Mucosa of rectum (tissue), 2 donors: Measurements from ENCODE around the gene UNC13D.
A peak's percentile ranks its signal among the peaks of the same experiment; 100 is the strongest.

Experiments
- H3K27ac ChIP-seq, 2 donors: one replicate each; pipeline ENCODE4 v1.7.0; 2013; ENCODE audit warnings: inconsistent platforms in 2 of 2, low read depth in 2 of 2, low read length in 2 of 2
- H3K27me3 ChIP-seq, 2 donors: one replicate each; pipeline ENCODE4 v1.7.0; 2013; ENCODE audit warnings: low read length in 2 of 2; ENCODE audit not compliant: control insufficient read depth in 2 of 2, insufficient read depth in 2 of 2
- H3K36me3 ChIP-seq, 2 donors: one replicate each; pipeline ENCODE4 v1.7.0; 2013; ENCODE audit warnings: low read length in 2 of 2; ENCODE audit not compliant: control insufficient read depth in 2 of 2, insufficient read depth in 2 of 2
- H3K4me1 ChIP-seq, 2 donors: one replicate each; pipeline ENCODE4 v1.7.0; 2013; ENCODE audit warnings: low read length in 2 of 2, mild to moderate bottlenecking in 1 of 2; ENCODE audit not compliant: control insufficient read depth in 2 of 2, insufficient read depth in 2 of 2
- H3K4me3 ChIP-seq, 2 donors: one replicate each; pipeline ENCODE4 v1.7.0; 2013; ENCODE audit warnings: low read length in 2 of 2
- H3K9ac ChIP-seq, 2 donors: one replicate each; pipeline ENCODE4 v1.7.0; 2013; ENCODE audit warnings: low read length in 2 of 2, low read depth in 1 of 2, mild to moderate bottlenecking in 1 of 2
- H3K9me3 ChIP-seq, 2 donors: one replicate each; pipeline ENCODE4 v1.7.0; 2013; ENCODE audit warnings: low read length in 2 of 2; ENCODE audit not compliant: control insufficient read depth in 2 of 2
- donor health status: healthy.
- donor health status: Normal muscosa, but diverticular disease.

The UNC13D gene

DNA sequence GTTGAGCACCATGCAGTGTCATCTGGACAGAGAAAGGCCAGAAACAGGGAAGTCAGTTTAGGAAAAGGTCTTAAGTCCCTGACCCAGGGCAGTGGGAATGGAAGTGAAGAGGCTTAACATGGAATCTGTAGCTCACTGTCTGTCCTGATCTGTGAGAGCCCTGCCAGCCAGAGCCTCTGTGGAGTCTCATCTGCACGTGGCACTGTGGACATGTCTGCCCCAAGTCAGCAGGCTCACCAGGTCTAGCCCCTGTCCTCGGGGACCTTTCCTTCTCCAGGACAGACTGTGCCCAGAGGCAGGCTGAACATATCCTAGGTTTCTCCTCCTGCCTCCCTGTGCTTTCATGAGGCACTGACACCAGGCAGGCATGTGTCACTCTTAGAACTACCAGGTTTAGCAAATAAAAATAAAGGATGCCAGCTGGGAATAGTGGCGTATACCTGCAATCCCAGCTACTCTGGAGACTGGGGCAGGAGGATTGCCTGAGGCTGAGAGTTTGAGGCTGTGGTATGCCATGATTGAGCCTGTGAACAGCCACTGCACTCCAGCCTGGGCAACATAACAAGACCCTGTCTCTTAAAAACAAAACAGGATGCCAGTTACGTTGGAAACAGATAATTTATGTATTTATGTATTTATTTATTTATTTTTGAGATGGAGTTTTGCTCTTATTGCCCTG lies 37.2 kb downstream of the UNC13D start:
- H3K9ac ChIP-seq, result no peak overlapping the region
- peaks cover 2 to 4% of the 10 kb centered on the region in 2 donors for H3K4me1 ChIP-seq
- H3K36me3 ChIP-seq, result peaks cover 6 to 14% of the 10 kb centered on the region in 2 donors
- no peak overlapping the region for H3K27ac ChIP-seq
- H3K9me3 ChIP-seq, result no peaks in the 10 kb centered on the region
- H3K4me3 ChIP-seq, result no peak overlapping the region
- H3K27me3 ChIP-seq, result no peaks in the 10 kb centered on the region

GRCh38 chr17:75803883-75804282 lies 40.3 kb downstream of the UNC13D start:
- Histone ChIP-seq H3K9ac (no peak overlapping the region), H3K27me3 (no peaks in the 10 kb centered on the region), H3K27ac (no peak overlapping the region)

DNA sequence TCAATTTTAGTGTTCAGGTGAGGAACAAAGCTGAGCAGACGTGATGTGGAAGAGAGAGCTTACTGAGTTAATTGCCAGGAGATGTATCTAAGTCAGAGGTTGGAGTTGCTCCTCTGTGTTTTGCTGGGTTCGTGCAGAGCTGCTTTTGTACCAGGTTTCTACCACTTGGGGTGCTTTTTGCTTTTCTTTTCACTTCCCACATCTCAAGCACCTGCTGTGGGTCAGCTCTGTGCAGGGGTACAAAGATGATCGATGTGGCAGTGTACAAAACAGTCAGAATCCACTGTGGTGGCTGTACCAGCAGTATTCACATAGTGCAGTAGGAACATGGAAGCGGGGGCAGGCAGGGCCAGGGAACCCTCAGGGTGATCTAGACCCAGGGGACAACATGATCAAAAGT lies 44.8 kb downstream of the UNC13D start:
- peaks cover 12 to 25% of the 10 kb centered on the region in 2 donors for H3K36me3 ChIP-seq
- H3K9me3 ChIP-seq, result no peaks in the 10 kb centered on the region
- H3K4me3 ChIP-seq, result no peak overlapping the region

More at GRCh38 chr17:75803883-75804282, 40.3 kb downstream of the UNC13D start:
- Histone ChIP-seq H3K9me3 (no peaks in the 10 kb centered on the region), H3K4me1 (no peaks in the 10 kb centered on the region), H3K4me3 (no peak overlapping the region), H3K36me3 (peaks cover 6 to 12% of the 10 kb centered on the region in 2 donors)

GRCh38 chr17:75795820-75796607 lies 48.2 kb downstream of the UNC13D start:
- Histone ChIP-seq H3K9ac (no peak overlapping the region), H3K27ac (no peak overlapping the region), H3K27me3 (no peaks in the 10 kb centered on the region), H3K4me1 (no peaks in the 10 kb centered on the region), H3K9me3 (no peaks in the 10 kb centered on the region), H3K36me3 (peaks cover 23 to 35% of the 10 kb centered on the region in 2 donors), H3K4me3 (no peak overlapping the region)

More for the DNA sequence above, 44.8 kb downstream of the UNC13D start:
- Histone ChIP-seq H3K4me1 (no peaks in the 10 kb centered on the region), H3K27ac (no peak overlapping the region), H3K9ac (no peak overlapping the region), H3K27me3 (no peaks in the 10 kb centered on the region)

DNA sequence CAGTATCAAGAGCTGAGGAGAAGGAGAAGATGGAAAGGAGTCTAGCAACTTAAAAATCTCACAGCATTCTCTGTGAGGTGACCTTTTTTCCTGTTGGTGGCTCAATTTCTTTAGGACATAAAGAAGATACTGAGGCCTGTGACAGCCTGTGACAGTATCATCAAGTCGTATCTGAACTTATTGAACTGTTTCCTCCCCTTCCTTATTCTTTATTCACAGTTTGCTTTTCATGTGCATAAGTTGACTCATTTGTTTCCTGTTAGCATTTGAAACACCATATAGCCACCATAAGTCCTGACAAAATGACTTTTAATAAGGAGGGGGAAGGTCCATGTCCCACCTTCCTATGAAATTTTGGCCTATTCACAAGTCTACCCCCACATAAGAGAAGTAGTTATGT lies 50.7 kb downstream of the UNC13D start:
- Histone ChIP-seq H3K9me3 (no peaks in the 10 kb centered on the region), H3K4me1 (no peaks in the 10 kb centered on the region), H3K9ac (no peak overlapping the region), H3K36me3 (peaks cover 19 to 24% of the 10 kb centered on the region in 2 donors), H3K27me3 (no peaks in the 10 kb centered on the region), H3K27ac (no peak overlapping the region), H3K4me3 (no peak overlapping the region)

GRCh38 chr17:75791254-75791653 lies 53.0 kb downstream of the UNC13D start:
- Histone ChIP-seq H3K9ac (no peak overlapping the region), H3K27ac (no peak overlapping the region), H3K27me3 (no peaks in the 10 kb centered on the region), H3K4me1 (peaks cover 0 to 6% of the 10 kb centered on the region in 2 donors), H3K36me3 (peaks cover 18 to 19% of the 10 kb centered on the region in 2 donors), H3K4me3 (no peak overlapping the region), H3K9me3 (no peaks in the 10 kb centered on the region)

DNA sequence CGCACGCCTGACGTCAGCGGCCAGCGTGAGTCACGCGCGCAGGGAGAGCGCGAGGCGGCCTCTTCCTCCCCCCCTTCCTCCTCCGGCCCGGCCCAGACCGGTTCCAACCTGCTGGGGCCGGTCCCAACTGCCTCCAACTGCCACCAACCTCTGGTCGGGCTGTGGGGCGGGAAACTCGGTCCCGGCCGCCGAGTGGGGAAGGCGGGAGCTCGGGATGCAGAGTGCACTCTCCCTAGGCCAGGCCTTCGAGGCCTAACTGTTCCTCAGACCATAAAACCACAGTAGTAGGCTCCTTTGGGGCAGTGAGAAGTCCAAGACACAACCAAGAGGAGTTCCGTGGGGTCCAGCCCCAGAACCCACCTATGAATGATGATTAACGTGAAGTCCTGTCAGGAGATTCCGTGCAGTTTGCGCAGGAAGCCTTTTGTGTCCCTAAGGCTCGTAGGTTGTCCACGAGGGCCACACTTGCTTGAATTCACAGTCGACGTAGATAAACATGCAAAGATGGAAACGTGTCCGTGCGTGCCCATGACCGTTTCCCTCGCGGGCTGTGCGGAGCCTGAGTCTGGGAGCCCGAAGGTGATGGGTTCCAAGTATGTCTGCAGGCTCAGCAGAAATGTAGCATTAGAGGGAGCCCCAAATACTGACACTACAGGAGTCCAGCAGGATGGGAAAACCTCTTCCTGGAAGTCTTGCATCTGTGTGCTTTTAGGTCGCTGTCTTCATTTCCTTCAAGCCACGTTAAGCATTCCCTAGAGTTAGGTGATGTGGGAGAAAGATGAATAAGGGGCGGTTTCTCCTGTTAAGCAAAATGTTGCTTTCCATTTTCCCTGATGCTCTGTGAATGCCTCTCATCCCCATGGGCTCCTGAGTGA lies 59.0 kb downstream of the UNC13D start:
- peaks cover 24 to 28% of the 10 kb centered on the region in 2 donors for H3K4me1 ChIP-seq
- no peaks in the 10 kb centered on the region for H3K9me3 ChIP-seq
- peak overlapping the region; percentile 76 to 97 for H3K9ac ChIP-seq
- peak overlapping the region; percentile 76 to 90 for H3K4me3 ChIP-seq
- H3K27ac ChIP-seq, result peak overlapping the region; percentile 93 to 100
- H3K27me3 ChIP-seq, result no peaks in the 10 kb centered on the region
- no peaks in the 10 kb centered on the region for H3K36me3 ChIP-seq

GRCh38 chr17:75784473-75785015 lies 59.7 kb downstream of the UNC13D start, which contains the start of gene UNK:
UNK (plus strand) TSS chr17:75784806; CDS start chr17:75784881, 75 bp downstream.
- peak within 1 kb of the TSS; percentile 76 to 90 for H3K4me3 ChIP-seq
- H3K27me3 ChIP-seq, result no peaks in the 10 kb centered on the region
- H3K9ac ChIP-seq, result peak within 1 kb of the TSS; percentile 76 to 97
- peaks cover 24 to 31% of the 10 kb centered on the region in 2 donors for H3K4me1 ChIP-seq
- H3K36me3 ChIP-seq, result no peaks in the 10 kb centered on the region
- peak within 1 kb of the TSS; percentile 93 to 100 for H3K27ac ChIP-seq
- H3K9me3 ChIP-seq, result no peaks in the 10 kb centered on the region

- Histone ChIP-seq H3K27ac (peak overlapping the region; percentile 93 to 100), H3K27me3 (no peaks in the 10 kb centered on the region), H3K4me3 (peak overlapping the region; percentile 76 to 90), H3K9ac (peak overlapping the region; percentile 76), H3K4me1 (peaks cover 24 to 31% of the 10 kb centered on the region in 2 donors), H3K9me3 (no peaks in the 10 kb centered on the region), H3K36me3 (peaks cover 0 to under 1% of the 10 kb centered on the region in 2 donors)
Measured at GRCh38 chr17:75783803-75784472, 60.3 kb downstream of the UNC13D start.
